BLaER1 treated with 17β-estradiol and CSF1 and Interleukin-3, amounts not matched to agents 10 nM and 100 nM (cell line): ENCODE results near the gene CCDC171.

Experiments
- H3K27ac ChIP-seq, 11 experiments: shearing (Covaris generic); formaldehyde crosslinking; 2 replicates each; pipeline ENCODE4 v1.8.1; 2022
- H3K27me3 ChIP-seq, 11 experiments: shearing (Covaris generic); formaldehyde crosslinking; 2 replicates each; pipeline ENCODE4 v1.8.1; 2022
- H3K36me3 ChIP-seq, 11 experiments: shearing (Covaris generic); formaldehyde crosslinking; 2 replicates each; pipeline ENCODE4 v1.8.1; 2022
- H3K4me1 ChIP-seq, 10 experiments: shearing (Covaris generic); formaldehyde crosslinking; 2 replicates each; pipeline ENCODE4 v1.8.1; 2022
- H3K4me2 ChIP-seq, 11 experiments: shearing (Covaris generic); formaldehyde crosslinking; 2 replicates each; pipeline ENCODE4 v1.8.1; 2022
- H3K4me3 ChIP-seq, 10 experiments: shearing (Covaris generic); formaldehyde crosslinking; 2 replicates each; pipeline ENCODE4 v1.8.1; 2022
- H3K9ac ChIP-seq, 11 experiments: shearing (Covaris generic); formaldehyde crosslinking; 2 replicates each; pipeline ENCODE4 v1.8.1; 2022
- H3K9me3 ChIP-seq, 11 experiments: shearing (Covaris generic); formaldehyde crosslinking; replicated peaks in 1 of 11; 2 replicates each; pipeline ENCODE4 v1.8.1; 2022
- H4K20me1 ChIP-seq, 11 experiments: shearing (Covaris generic); formaldehyde crosslinking; 2 replicates each; pipeline ENCODE4 v1.8.1; 2022
- Cebpa-rat ChIP-seq, 11 experiments: shearing (Covaris generic); IDR thresholded peaks; 2 replicates each; pipeline ENCODE4 v1.8.1; 2022

CCDC171 gene

DNA sequence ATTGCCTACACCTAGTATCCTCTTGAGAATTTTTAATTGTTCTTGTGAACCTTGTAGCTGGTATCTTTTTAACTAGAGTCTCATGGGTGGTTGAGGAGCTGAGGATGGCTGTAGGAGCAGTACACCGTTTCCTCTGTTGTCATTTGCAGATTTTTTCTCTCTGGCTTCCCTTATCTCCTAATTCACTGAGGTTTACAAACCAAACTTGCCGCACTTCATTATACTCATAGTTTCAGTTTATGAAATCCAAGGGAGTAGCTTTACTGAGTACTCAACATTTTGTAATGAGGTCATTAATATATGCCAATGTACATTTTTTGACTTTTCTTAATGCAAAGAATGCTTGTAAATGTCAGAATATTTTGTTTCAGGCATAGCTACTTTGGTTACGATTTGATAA is 154.2 kb downstream of the CCDC171 start:
- no peaks in the 10 kb centered on the region for H3K36me3 ChIP-seq
- H3K4me1 ChIP-seq, result 0 out of 20 replicates have a peak, but pooled peaks cover 0 to 4% (median 0%) of the 10 kb centered on the region in 10 experiments
- no peaks in the 10 kb centered on the region; a peak in 1 of 22 replicates for H3K9me3 ChIP-seq
- no peak overlapping the region for H3K4me2 ChIP-seq
- H3K27me3 ChIP-seq, result no peaks in the 10 kb centered on the region
- TF ChIP-seq Cebpa-rat (IDR thresholded peaks at IDR 0.05), result no peak
- no peak overlapping the region for H3K4me3 ChIP-seq
- H4K20me1 ChIP-seq, result no peaks in the 10 kb centered on the region
- no peak overlapping the region for H3K27ac ChIP-seq
- H3K9ac ChIP-seq, result no peak overlapping the region

DNA sequence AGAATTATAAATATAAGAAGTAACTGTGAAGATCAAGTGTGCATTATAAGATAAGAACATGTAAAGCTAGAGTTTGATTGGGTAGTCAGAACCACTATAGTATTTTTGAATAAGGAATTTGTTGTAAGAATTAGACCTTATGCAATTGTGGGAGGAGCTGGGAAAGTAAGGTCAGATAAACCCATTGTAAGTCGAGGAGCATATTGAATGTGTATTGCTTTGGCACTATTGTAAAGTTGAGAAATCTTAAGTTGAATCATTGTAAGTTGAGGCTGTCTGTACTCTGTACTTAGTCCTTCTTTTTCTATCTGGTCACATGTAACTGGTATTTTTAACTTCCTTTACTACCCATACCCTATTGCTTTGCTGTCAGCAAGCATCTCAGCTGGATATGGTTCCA is 158.7 kb downstream of the CCDC171 start:
- no peak overlapping the region for H3K27ac ChIP-seq
- no peak overlapping the region for H3K9ac ChIP-seq
- H3K4me2 ChIP-seq, result no peak overlapping the region
- no peaks in the 10 kb centered on the region for H3K4me1 ChIP-seq
- H4K20me1 ChIP-seq, result no peaks in the 10 kb centered on the region
- no peaks in the 10 kb centered on the region for H3K27me3 ChIP-seq
- no peak for TF ChIP-seq Cebpa-rat (IDR thresholded peaks at IDR 0.05)
- no peak overlapping the region for H3K4me3 ChIP-seq
- H3K36me3 ChIP-seq, result no peaks in the 10 kb centered on the region
- H3K9me3 ChIP-seq, result no peaks in the 10 kb centered on the region

DNA sequence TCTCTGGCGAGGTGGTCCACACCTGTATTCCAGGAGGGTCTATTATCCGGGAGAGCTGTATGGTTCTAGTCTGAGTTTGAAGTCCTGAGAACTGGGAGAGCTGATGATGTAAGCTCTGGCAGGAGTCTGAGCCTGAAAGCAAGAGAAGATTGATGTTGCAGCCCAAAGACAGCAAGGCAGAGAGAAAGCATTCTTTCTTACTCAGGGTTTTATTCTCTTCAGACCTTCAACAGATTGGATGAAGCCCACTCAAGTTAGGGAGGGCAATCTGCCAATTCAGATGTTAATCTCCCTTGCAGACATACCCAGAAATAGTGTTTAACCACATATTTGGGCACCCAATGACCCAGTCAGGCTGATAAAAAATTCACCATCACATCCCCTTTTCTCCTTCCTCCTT is 159.1 kb downstream of the CCDC171 start:
- TF ChIP-seq Cebpa-rat (IDR thresholded peaks at IDR 0.05), result no peak
- H3K4me2 ChIP-seq, result no peak overlapping the region

GRCh38 chr9:15714746-15715145 is 161.9 kb downstream of the CCDC171 start:
- H3K27me3 ChIP-seq, result no peaks in the 10 kb centered on the region
- H3K4me3 ChIP-seq, result no peak overlapping the region
- no peak overlapping the region for H3K4me2 ChIP-seq
- H3K9me3 ChIP-seq, result no peaks in the 10 kb centered on the region
- H3K36me3 ChIP-seq, result no peaks in the 10 kb centered on the region
- no peak for TF ChIP-seq Cebpa-rat (IDR thresholded peaks at IDR 0.05)
- no peaks in the 10 kb centered on the region for H4K20me1 ChIP-seq
- H3K4me1 ChIP-seq, result no peaks in the 10 kb centered on the region
- no peak overlapping the region for H3K27ac ChIP-seq
- H3K9ac ChIP-seq, result no peak overlapping the region

More for the DNA sequence above, 159.1 kb downstream of the CCDC171 start:
- Histone ChIP-seq H3K4me1 (no peaks in the 10 kb centered on the region), H3K36me3 (no peaks in the 10 kb centered on the region), H3K27ac (no peak overlapping the region), H3K9ac (no peak overlapping the region), H3K9me3 (no peaks in the 10 kb centered on the region), H3K4me3 (no peak overlapping the region), H3K27me3 (no peaks in the 10 kb centered on the region), H4K20me1 (no peaks in the 10 kb centered on the region)

DNA sequence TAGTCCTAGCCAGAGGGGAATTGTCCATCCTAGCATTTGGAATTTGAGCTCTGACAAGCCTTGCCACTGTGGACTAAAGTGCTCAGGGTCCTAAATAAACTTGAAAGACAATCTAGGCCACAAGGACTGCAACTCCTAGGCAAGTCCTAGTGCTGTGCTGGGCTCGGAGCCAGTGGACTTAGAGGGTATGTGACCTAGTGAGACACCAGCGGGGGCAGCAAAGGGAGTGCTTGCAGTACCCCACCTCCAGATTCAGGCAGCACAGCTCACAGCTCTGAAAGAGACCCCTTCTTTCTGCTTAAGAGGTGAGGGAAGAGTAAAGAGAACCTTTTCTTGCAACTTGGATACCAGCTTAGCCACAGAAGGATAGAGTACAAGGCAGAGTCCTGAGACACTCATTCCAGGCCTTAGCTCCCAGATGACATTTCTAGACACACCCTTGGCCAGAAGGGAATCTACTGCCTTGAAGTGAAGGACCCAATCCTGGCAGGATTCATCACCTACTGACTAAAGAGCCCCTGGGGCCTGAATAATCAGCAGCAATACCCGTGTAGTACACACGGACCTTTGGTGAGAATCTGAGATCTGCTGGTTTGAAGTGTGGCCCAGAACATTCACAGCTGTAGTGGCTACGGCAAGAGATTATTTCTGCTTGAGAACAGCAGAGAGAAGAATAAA is 164.6 kb downstream of the CCDC171 start:
- Histone ChIP-seq H3K36me3 (no peaks in the 10 kb centered on the region), H3K9ac (no peak overlapping the region), H3K4me1 (no peaks in the 10 kb centered on the region), H3K27ac (no peak overlapping the region), H4K20me1 (no peaks in the 10 kb centered on the region), H3K4me2 (no peak overlapping the region), H3K4me3 (no peak overlapping the region), H3K27me3 (no peaks in the 10 kb centered on the region), H3K9me3 (no peaks in the 10 kb centered on the region)
- no peak for TF ChIP-seq Cebpa-rat (IDR thresholded peaks at IDR 0.05)

- Histone ChIP-seq H3K36me3 (no peaks in the 10 kb centered on the region), H4K20me1 (no peaks in the 10 kb centered on the region), H3K27ac (no peak overlapping the region), H3K4me1 (no peaks in the 10 kb centered on the region), H3K27me3 (no peaks in the 10 kb centered on the region), H3K9me3 (no peaks in the 10 kb centered on the region), H3K4me2 (no peak overlapping the region), H3K9ac (no peak overlapping the region), H3K4me3 (no peak overlapping the region)
- TF ChIP-seq Cebpa-rat (IDR thresholded peaks at IDR 0.05), result no peak
Observed at GRCh38 chr9:15718423-15718822, 165.6 kb downstream of the CCDC171 start.

DNA sequence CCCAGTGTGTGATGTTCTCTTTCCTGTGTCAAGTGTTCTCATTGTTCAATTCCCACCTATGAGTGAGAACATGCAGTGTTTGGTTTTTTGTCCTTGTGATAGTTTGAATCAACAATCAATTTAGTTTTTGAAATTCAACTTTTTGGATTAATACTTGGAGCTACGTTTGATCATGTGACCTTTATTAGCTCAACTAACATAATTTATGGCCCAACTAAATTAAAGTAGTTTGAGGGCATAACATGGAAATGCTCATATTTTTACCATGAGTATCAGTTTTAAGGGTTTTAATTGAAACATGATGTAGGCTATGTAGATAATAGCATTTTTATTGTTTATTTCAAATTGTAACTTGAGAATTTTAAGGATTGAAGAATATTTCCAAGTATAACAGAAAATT is 168.0 kb downstream of the CCDC171 start:
- no peaks in the 10 kb centered on the region for H3K27me3 ChIP-seq
- H3K9me3 ChIP-seq, result no peaks in the 10 kb centered on the region
- H3K9ac ChIP-seq, result no peak overlapping the region
- H3K36me3 ChIP-seq, result no peaks in the 10 kb centered on the region
- no peak overlapping the region for H3K4me2 ChIP-seq
- H4K20me1 ChIP-seq, result no peaks in the 10 kb centered on the region
- TF ChIP-seq Cebpa-rat (IDR thresholded peaks at IDR 0.05), result no peak
- H3K4me3 ChIP-seq, result no peak overlapping the region
- no peak overlapping the region for H3K27ac ChIP-seq
- H3K4me1 ChIP-seq, result no peaks in the 10 kb centered on the region

- H3K27me3 ChIP-seq, result no peaks in the 10 kb centered on the region
- H3K9ac ChIP-seq, result no peak overlapping the region
- TF ChIP-seq Cebpa-rat (IDR thresholded peaks at IDR 0.05), result no peak
- no peaks in the 10 kb centered on the region for H4K20me1 ChIP-seq
- no peaks in the 10 kb centered on the region for H3K9me3 ChIP-seq
- no peak overlapping the region for H3K4me3 ChIP-seq
- no peak overlapping the region for H3K4me2 ChIP-seq
- no peak overlapping the region for H3K27ac ChIP-seq
- H3K4me1 ChIP-seq, result no peaks in the 10 kb centered on the region
- no peaks in the 10 kb centered on the region for H3K36me3 ChIP-seq
Observed at GRCh38 chr9:15722888-15723287, 170.0 kb downstream of the CCDC171 start.

- H3K27me3 ChIP-seq, result no peaks in the 10 kb centered on the region
- no peak overlapping the region for H3K4me2 ChIP-seq
- H3K36me3 ChIP-seq, result no peaks in the 10 kb centered on the region
- no peak for TF ChIP-seq Cebpa-rat (IDR thresholded peaks at IDR 0.05)
- H3K4me3 ChIP-seq, result no peak overlapping the region
- H3K27ac ChIP-seq, result no peak overlapping the region
- H3K4me1 ChIP-seq, result no peaks in the 10 kb centered on the region
- H3K9ac ChIP-seq, result no peak overlapping the region
- H4K20me1 ChIP-seq, result no peaks in the 10 kb centered on the region
- no peaks in the 10 kb centered on the region for H3K9me3 ChIP-seq
Observed at GRCh38 chr9:15724016-15724415, 171.2 kb downstream of the CCDC171 start.

DNA sequence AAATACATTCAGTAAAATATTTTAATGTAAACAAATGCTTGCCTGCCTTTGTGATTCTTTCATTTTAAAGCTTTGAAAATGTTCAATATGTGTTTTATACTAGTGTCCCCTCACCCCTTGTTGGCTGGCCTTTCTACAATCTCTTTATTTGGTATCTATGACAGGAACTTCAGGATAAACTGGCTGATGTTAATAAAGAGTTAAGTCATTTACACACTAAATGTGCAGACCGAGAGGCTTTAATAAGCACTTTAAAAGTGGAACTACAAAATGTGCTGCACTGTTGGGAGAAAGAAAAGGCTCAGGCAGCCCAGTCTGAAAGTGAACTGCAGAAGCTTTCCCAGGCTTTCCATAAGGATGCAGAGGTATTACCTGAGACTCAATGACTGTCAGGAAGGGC is 171.8 kb downstream of the CCDC171 start:
- no peak overlapping the region for H3K4me2 ChIP-seq
- no peaks in the 10 kb centered on the region for H4K20me1 ChIP-seq
- H3K9ac ChIP-seq, result no peak overlapping the region
- H3K36me3 ChIP-seq, result no peaks in the 10 kb centered on the region
- H3K4me3 ChIP-seq, result no peak overlapping the region
- H3K4me1 ChIP-seq, result no peaks in the 10 kb centered on the region
- no peaks in the 10 kb centered on the region for H3K9me3 ChIP-seq
- H3K27ac ChIP-seq, result no peak overlapping the region
- no peaks in the 10 kb centered on the region for H3K27me3 ChIP-seq
- TF ChIP-seq Cebpa-rat (IDR thresholded peaks at IDR 0.05), result no peak
